ENCODE measurements around the gene ACOT8.

DNA sequence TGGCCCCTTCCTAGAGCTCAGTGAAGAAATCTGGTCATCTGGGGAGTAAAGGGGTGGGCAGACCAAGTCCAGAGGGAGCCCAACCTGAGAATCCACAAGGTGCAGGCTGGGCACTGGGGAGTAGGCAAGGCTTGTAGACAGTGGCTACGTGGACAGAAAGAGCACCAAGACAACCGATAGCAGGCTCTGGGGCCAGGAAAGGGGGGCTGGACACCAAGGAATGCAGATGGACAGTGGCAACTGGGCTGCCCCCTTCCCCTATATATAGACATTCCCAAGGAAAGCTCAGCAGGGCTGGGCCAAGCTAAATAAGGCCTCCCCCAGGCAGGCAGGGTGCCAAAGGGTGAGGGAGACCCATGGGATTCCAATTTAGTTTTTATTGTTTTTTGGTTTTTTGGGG is 28.6 kb downstream of the ACOT8 start:
- TF ChIP-seq, protein P1, sequence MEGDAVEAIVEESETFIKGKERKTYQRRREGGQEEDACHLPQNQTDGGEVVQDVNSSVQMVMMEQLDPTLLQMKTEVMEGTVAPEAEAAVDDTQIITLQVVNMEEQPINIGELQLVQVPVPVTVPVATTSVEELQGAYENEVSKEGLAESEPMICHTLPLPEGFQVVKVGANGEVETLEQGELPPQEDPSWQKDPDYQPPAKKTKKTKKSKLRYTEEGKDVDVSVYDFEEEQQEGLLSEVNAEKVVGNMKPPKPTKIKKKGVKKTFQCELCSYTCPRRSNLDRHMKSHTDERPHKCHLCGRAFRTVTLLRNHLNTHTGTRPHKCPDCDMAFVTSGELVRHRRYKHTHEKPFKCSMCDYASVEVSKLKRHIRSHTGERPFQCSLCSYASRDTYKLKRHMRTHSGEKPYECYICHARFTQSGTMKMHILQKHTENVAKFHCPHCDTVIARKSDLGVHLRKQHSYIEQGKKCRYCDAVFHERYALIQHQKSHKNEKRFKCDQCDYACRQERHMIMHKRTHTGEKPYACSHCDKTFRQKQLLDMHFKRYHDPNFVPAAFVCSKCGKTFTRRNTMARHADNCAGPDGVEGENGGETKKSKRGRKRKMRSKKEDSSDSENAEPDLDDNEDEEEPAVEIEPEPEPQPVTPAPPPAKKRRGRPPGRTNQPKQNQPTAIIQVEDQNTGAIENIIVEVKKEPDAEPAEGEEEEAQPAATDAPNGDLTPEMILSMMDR (IDR thresholded peaks at IDR 0.05), result no peak
- no peak for TF ChIP-seq ZFX (IDR thresholded peaks at IDR 0.05; ENCODE audit: borderline replicate concordance)
